GM23248 (cell line): ENCODE data around the gene RAB18.

Experiments
- EZH2 ChIP-seq: fragments of 200-600 bp; sonication (generic); IDR thresholded peaks from 2 replicates; pipeline ENCODE4 v1.6.1; 2018; ENCODE audit warnings: antibody characterized with exemption, mild to moderate bottlenecking; ENCODE audit not compliant: insufficient read depth, poor library complexity, severe bottlenecking
- EZH2phosphoT487 ChIP-seq: fragments of 200-600 bp; sonication (generic); IDR thresholded peaks from 2 replicates; pipeline ENCODE4 v1.6.1; 2018; ENCODE audit warnings: antibody characterized with exemption, moderate library complexity, mild to moderate bottlenecking, low read depth; ENCODE audit not compliant: insufficient read depth

DNA sequence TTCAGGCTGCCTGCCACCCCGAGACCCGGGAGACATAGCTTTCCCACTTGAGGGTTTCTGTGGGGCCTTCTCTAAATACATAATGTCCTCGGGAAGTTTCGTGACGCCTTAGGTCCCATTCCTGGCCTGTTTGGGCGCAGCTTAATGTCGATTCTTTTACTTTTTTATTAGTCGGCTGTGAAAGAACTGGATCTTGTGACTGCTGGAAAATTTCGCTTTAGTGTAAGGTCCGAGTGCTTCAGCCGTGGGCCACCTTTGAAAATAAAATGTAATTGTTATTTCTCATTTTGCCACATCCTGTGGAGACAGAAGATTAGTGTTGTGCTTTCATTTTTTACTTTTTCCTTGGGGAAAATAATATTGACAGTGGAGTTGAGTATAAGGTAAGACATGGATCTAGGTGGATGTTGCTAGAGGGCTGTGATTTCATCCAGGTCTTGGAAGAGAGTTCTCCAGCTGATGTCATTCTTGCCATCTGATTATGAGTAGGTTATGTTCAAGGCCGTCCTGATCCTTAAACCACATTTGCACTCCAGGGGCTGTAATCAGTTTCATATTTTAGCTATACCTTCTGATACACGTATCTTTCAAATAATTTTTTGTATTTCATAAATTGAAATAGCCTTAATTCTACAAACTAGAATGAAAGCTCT is 830 bp downstream of the RAB18 start:
- TF ChIP-seq EZH2 (no peak), EZH2phosphoT487 (no peak)
